K562 (cell line): ENCODE data around the gene FAM83F. TPM values are rescaled to one million over a fixed set of nuclear protein-coding genes. Genes with fewer than 3 reads are reported as not detected.

Experiments
- ATAC-seq: fragments of 200-7000 bp; cut with Tn5 transposase; 3 replicates; pipeline ENCODE4 v1.9.1; 2020; ENCODE audit warnings: moderate library complexity
- BruUV-seq: library from RNA; stranded (reverse); fragments of 400-500 nt; replicated peaks from 2 replicates; lab custom pipeline; 2021; lab: Mats Ljungman, UMichigan
- CTCF ChIA-PET: fragments of 300-600 bp; formaldehyde crosslinking; extraction: SDS; loops from one replicate; lab custom pipeline; 2021; ENCODE audit warnings: low intra/inter-chr PET ratio; lab: Yijun Ruan, JAX
- POLR2A ChIA-PET: fragments of 300-600, 350-650 bp; sonication (Branson Sonifier 250); formaldehyde crosslinking; extraction: SDS; loops from one replicate; lab custom pipeline; 2021; ENCODE audit warnings: antibody characterized with exemption, inconsistent platforms; lab: Yijun Ruan, JAX
- DNase-seq, 4 experiments: peaks; one replicate each; pipeline versions ENCODE4 v3.0.0 to v3.0.0-alpha.2; 2011 to 2018; ENCODE audit warnings: low spot score in 3 of 4, mixed read lengths in 3 of 4; ENCODE audit errors: extremely low read depth in 1 of 4
- FAIRE-seq: peaks from 2 replicates; lab custom pipeline; 2011; peaks lifted over from hg19 to GRCh38; lab: Jason Lieb, UNC
- H2AFZ ChIP-seq: 2 replicates; pipeline ENCODE4 v1.6.0; 2011; ENCODE audit warnings: low read depth, low read length, control low read depth, inconsistent platforms
- H3K27ac ChIP-seq: fragments of 200-600 bp; 3 replicates; pipeline ENCODE4 v1.8.0; 2011; ENCODE audit warnings: low read depth, mild to moderate bottlenecking, control low read depth, inconsistent platforms, low read length, moderate library complexity, mixed read lengths; ENCODE audit errors: extremely low read depth
- H3K27me3 ChIP-seq, 2 experiments: fragments of 300-600 bp in 1 of 2; 2 replicates in 1 of 2; 3 replicates in 1 of 2; pipeline versions ENCODE4 v1.6.0 to v1.8.0; 2011; ENCODE audit warnings: inconsistent platforms in 2 of 2, low read length in 2 of 2, mild to moderate bottlenecking in 1 of 2, mixed read lengths in 1 of 2, moderate library complexity in 1 of 2; ENCODE audit not compliant: control insufficient read depth in 2 of 2, insufficient read depth in 2 of 2
- H3K36me3 ChIP-seq: fragments of 300-600 bp; 3 replicates; pipeline ENCODE4 v1.8.0; 2011; ENCODE audit warnings: mild to moderate bottlenecking, low read length, inconsistent platforms; ENCODE audit not compliant: control insufficient read depth, insufficient read depth
- H3K4me1 ChIP-seq, 2 experiments: fragments of 200-600 bp in 1 of 2; replicated peaks in 1 of 2; 2 replicates in 1 of 2; 3 replicates in 1 of 2; pipeline versions ENCODE4 v1.5.1 to v1.8.0; 2011; ENCODE audit warnings: inconsistent platforms in 2 of 2, low read length in 2 of 2, mild to moderate bottlenecking in 1 of 2, mixed read lengths in 1 of 2, moderate library complexity in 1 of 2; ENCODE audit not compliant: control insufficient read depth in 2 of 2, insufficient read depth in 2 of 2
- H3K4me2 ChIP-seq: 2 replicates; pipeline ENCODE4 v1.6.1; 2011; ENCODE audit warnings: low read length, control low read depth, inconsistent platforms, mixed read lengths; ENCODE audit not compliant: insufficient read depth
- H3K4me3 ChIP-seq: fragments of 200-600 bp; sonication (generic), shearing (Covaris generic); 2 replicates; pipeline ENCODE4 v1.5.1; 2016; ENCODE audit warnings: control low read depth, inconsistent platforms
- H3K79me2 ChIP-seq: fragments of 200-600 bp; 3 replicates; pipeline ENCODE4 v1.8.0; 2011; ENCODE audit warnings: low read length, inconsistent platforms; ENCODE audit not compliant: control insufficient read depth, insufficient read depth
- H3K9ac ChIP-seq, 2 experiments: 2 replicates each; pipeline versions ENCODE4 v1.6.0 to v1.6.1; 2011; ENCODE audit warnings: low read depth in 2 of 2, low read length in 2 of 2, control low read depth in 1 of 2, inconsistent platforms in 1 of 2, mild to moderate bottlenecking in 1 of 2, mixed read lengths in 1 of 2; ENCODE audit not compliant: insufficient read depth in 1 of 2
- H3K9me1 ChIP-seq: one replicate; pipeline ENCODE4 v1.6.0; 2011; ENCODE audit warnings: inconsistent platforms, mild to moderate bottlenecking, low read length, moderate library complexity; ENCODE audit not compliant: control insufficient read depth, insufficient read depth
- H3K9me3 ChIP-seq: replicated peaks from 2 replicates; pipeline ENCODE4 v1.5.1; 2011; ENCODE audit warnings: low read depth, low read length, inconsistent platforms; ENCODE audit not compliant: control insufficient read depth, insufficient read depth
- H4K20me1 ChIP-seq: replicated peaks from 2 replicates; pipeline ENCODE4 v1.6.1; 2011; ENCODE audit warnings: low read length, inconsistent platforms, mixed read lengths; ENCODE audit not compliant: control insufficient read depth, insufficient read depth
- GATA2 ChIP-seq: sonication (generic); formaldehyde crosslinking; IDR thresholded peaks from 2 replicates; pipeline ENCODE4 v1.4.0; 2020; ENCODE audit warnings: mild to moderate bottlenecking, missing genetic modification reagents
- MCM2 ChIP-seq: fragments of 450-650 bp; IDR thresholded peaks from 2 replicates; pipeline ENCODE4 v1.6.1; 2017; ENCODE audit warnings: low read depth, mild to moderate bottlenecking
- MYC ChIP-seq, 2 experiments: fragments of 250-450 bp in 1 of 2; sonication (Bioruptor Pico) in 1 of 2; IDR thresholded peaks; 2 replicates each; pipeline versions ENCODE4 v1.5.1 to v1.6.1; 2012 to 2021; ENCODE audit warnings: low read depth in 2 of 2, borderline replicate concordance in 1 of 2, improper control_type of control experiment in 1 of 2, low read length in 1 of 2, mild to moderate bottlenecking in 1 of 2, moderate library complexity in 1 of 2
- NFIC ChIP-seq: fragments of 450-650 bp; IDR thresholded peaks from 2 replicates; pipeline ENCODE4 v1.6.1; 2017; ENCODE audit warnings: mild to moderate bottlenecking, inconsistent platforms
- PYGO2 ChIP-seq: fragments of 450-650 bp; IDR thresholded peaks from 2 replicates; pipeline ENCODE4 v1.6.1; 2016; ENCODE audit warnings: mild to moderate bottlenecking, missing genetic modification characterization, moderate library complexity, missing compliant biosample characterization
- RBM39 ChIP-seq: fragments of 200-400 bp; formaldehyde crosslinking; optimal IDR thresholded peaks from 2 replicates; pipeline ENCODE3; 2018; ENCODE audit warnings: low read depth, low read length
- TFE3 ChIP-seq: fragments of 450-650 bp; formaldehyde crosslinking; IDR thresholded peaks from 2 replicates; pipeline ENCODE4 v1.4.0; 2020; ENCODE audit warnings: mild to moderate bottlenecking, mixed read lengths
- TGIF2 ChIP-seq: sonication (generic); formaldehyde crosslinking; IDR thresholded peaks from 2 replicates; pipeline ENCODE4 v1.8.1; 2022; ENCODE audit warnings: mild to moderate bottlenecking, missing genetic modification reagents, moderate library complexity
- ZNF175 ChIP-seq: fragments of 200-800 bp; sonication (Bioruptor generic); IDR thresholded peaks from 2 replicates; pipeline ENCODE4 v1.6.1; 2016; ENCODE audit warnings: low read depth, mild to moderate bottlenecking, missing genetic modification characterization, missing compliant biosample characterization
- ZNF212 ChIP-seq: fragments of 450-650 bp; formaldehyde crosslinking; IDR thresholded peaks from 2 replicates; pipeline ENCODE4 v1.4.0; 2020; ENCODE audit warnings: mild to moderate bottlenecking
- ZNF316 ChIP-seq: fragments of 450-650 bp; IDR thresholded peaks from 2 replicates; pipeline ENCODE4 v1.6.1; 2016
- ZNF395 ChIP-seq: fragments of 200-800 bp; sonication (Bioruptor generic); IDR thresholded peaks from 2 replicates; pipeline ENCODE4 v1.6.1; 2017; ENCODE audit warnings: missing genetic modification characterization, missing compliant biosample characterization
- ZNF707 ChIP-seq: fragments of 250-450 bp; sonication (Bioruptor Pico); conservative IDR thresholded peaks from 2 replicates; pipeline ENCODE4 v1.8.0; 2022; ENCODE audit warnings: inconsistent platforms, mild to moderate bottlenecking, moderate library complexity
- WGBS: fragments of 100-300 bp; shearing (Covaris generic); methylation state at CpG from one replicate; pipeline ENCODE4 v1.1.6; 2016; ENCODE audit warnings: low coverage, mixed read lengths; ENCODE audit not compliant: insufficient coverage; ENCODE audit errors: missing lambda C conversion rate; 5-methylcytosine and 5-hydroxymethylcytosine counted together
- in situ Hi-C: fragments of 300-500 bp; cut with MboI; formaldehyde crosslinking; loops from 4 replicates; pipeline ENCODE4 v1.15.0; 2018; ENCODE audit warnings: inconsistent platforms, mixed read lengths
- intact Hi-C: fragments of 100-400 bp; cut with micrococcal nuclease; formaldehyde crosslinking; loops from 2 replicates; pipeline ENCODE4 v1.14.2; 2022
- polyA plus RNA-seq, 8 experiments: library from polyadenylated mRNA; depleted of rRNA in 4 of 8; stranded (reverse) in 5 of 8; unstranded in 3 of 8; fragments of >200 nt; fragmentation: Nextera tagmentation in 2 of 8; fragmentation: Illumina TruSeq in 1 of 8; extraction: Ambion mirVana in 2 of 8; extraction: Trizol in 1 of 8; gene quantifications; 2 replicates each; pipeline versions ENCODE4 v1.2.1 to v1.2.3, GENCODE V29; 2011 to 2014; ENCODE audit warnings: inconsistent platforms in 1 of 8, missing spikeins in 1 of 8
- total RNA-seq, 7 experiments: library from RNA; depleted of rRNA in 6 of 7; stranded (reverse); fragments of >200 nt in 6 of 7; fragmentation: Illumina TruSeq in 2 of 7; extraction: Trizol in 2 of 7; gene quantifications; 2 replicates each; pipeline versions ENCODE4 v1.2.1 to v1.2.3, GENCODE V29; 2011 to 2021; ENCODE audit warnings: low replicate concordance in 1 of 7

FAM83F gene
- total and polyA plus RNA-seq, 9 of the 15 experiments (the other 6 are each of a cell fraction or from before 2014, with no cell fraction given): under 0.01 to 0.13 (median 0.04) TPM; not detected in 1

DNA sequence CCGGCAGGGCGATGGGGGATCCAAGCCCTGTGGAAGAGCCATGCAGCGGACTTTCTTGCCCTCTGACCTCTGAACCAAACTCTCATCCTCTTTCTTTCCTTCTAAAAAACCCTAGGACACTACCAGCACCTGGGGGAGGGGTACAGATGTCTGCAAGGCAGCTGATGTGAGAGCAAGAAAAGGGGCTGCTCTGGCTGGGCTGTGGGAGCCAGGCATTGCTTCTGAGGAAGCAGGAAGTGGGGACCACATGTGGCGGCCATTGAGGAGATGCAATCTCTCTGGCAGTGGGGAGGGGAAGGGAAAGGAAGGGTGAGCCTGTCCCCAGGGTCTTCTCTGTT lies 36.0 kb downstream of the FAM83F start (continued):
- TF ChIP-seq RBM39 (no peak), ZNF175 (CRISPR knock-in tag) (0 out of 2 replicates have a peak, but pooled peaks have one; percentile 26), MCM2 (no peak), GATA2 (CRISPR knock-in tag) (0 out of 2 replicates have a peak, but pooled peaks have one; percentile 30)

- no TSS peak for BruUV-seq
- CTCF ChIA-PET: no interaction called here
Measured at GRCh38 chr22:40031766-40032470, 37.2 kb downstream of the FAM83F start.

More at GRCh38 chr22:40031766-40032470, 37.2 kb downstream of the FAM83F start:
- no peak overlapping the region for H3K4me2 ChIP-seq
- no peaks in the 10 kb centered on the region for H3K9me1 ChIP-seq
- no peaks in the 10 kb centered on the region for H3K79me2 ChIP-seq
- H3K27ac ChIP-seq: no peak overlapping the region
- intact Hi-C loops: no loop called here
- FAIRE-seq: no peak
- H3K9ac ChIP-seq: no peak overlapping the region
- H2AFZ ChIP-seq: no peak overlapping the region
- TF ChIP-seq TFE3: no peak
- TF ChIP-seq MYC (IDR thresholded peaks at IDR 0.05; ENCODE audit: low read depth, low read length): no peak
- no peak for TF ChIP-seq MYC (CRISPR knock-in tag; IDR thresholded peaks at IDR 0.05; ENCODE audit: borderline replicate concordance, low read depth)
- TF ChIP-seq ZNF395 (CRISPR knock-in tag): no peak
- no peak for TF ChIP-seq PYGO2
- no peak for TF ChIP-seq TGIF2 (CRISPR knock-in tag)
- TF ChIP-seq NFIC: no peak
- no peak for TF ChIP-seq ZNF707 (CRISPR knock-in tag)
- TF ChIP-seq ZNF316: no peak
- TF ChIP-seq ZNF212 (CRISPR knock-in tag): no peak
- TF ChIP-seq, all 486 proteins: peak for 0
- DNase-seq (no peak), ATAC-seq (no peak)
- H3K9me3 ChIP-seq: no peaks in the 10 kb centered on the region
- no peaks in the 10 kb centered on the region; the same call in 1 of the 2 replicates for H4K20me1 ChIP-seq
- in situ Hi-C loops: loop anchor here (5.0 to 10.0 kb wide), 2 partner anchors 490 to 867 kb away; no protein-coding TSS in a partner anchor
- no peaks in the 10 kb centered on the region for H3K27me3 ChIP-seq
- H3K36me3 ChIP-seq: no peaks in the 10 kb centered on the region
- peaks cover 10 to 16% of the 10 kb centered on the region in 2 experiments; a peak in 4 of 5 replicates for H3K4me1 ChIP-seq
- WGBS: 87% methylated on average over 8 of the region's 10 CpGs
- H3K4me3 ChIP-seq: no peak overlapping the region
- POLR2A ChIA-PET: no interaction called here
